ENCODE measurements around the gene GATB. TPM values are rescaled to one million over a fixed set of nuclear protein-coding genes. Genes with fewer than 3 reads are reported as not detected.

The GATB gene
- total and polyA plus RNA-seq, 10 of the 15 experiments (the other 5 are each of a cell fraction or from before 2014, with no cell fraction given), result 20.5 to 37.3 (median 30.5) TPM

- FAIRE-seq (no peak), ATAC-seq (no peak), DNase-seq (ENCODE audit: low read depth, low spot score) (no peak)
- Histone ChIP-seq H3K36me3 (ENCODE audit: control insufficient read depth in 2 of 2, insufficient read depth in 2 of 2, low read length in 1 of 2) (no peaks in the 10 kb centered on the region), H3K79me2 (ENCODE audit: control insufficient read depth, insufficient read depth, low read length) (no peaks in the 10 kb centered on the region), H3K4me3 (no peak overlapping the region), H3K9ac (ENCODE audit: control insufficient read depth, insufficient read depth, low read length) (no peak overlapping the region), H2AFZ (ENCODE audit: control insufficient read depth, low read depth, low read length) (no peak overlapping the region), H3K27me3 (replicated peaks in 1 of 2; ENCODE audit: control insufficient read depth in 2 of 2, insufficient read depth in 2 of 2, low read length in 1 of 2) (no peaks in the 10 kb centered on the region; a peak in 3 of 4 replicates), H3K4me1 (ENCODE audit: control insufficient read depth, insufficient read depth, low read length) (no peaks in the 10 kb centered on the region), H3K27ac (ENCODE audit: control insufficient read depth, insufficient read depth) (no peak overlapping the region), H3K9me3 (replicated peaks; ENCODE audit: control insufficient read depth, insufficient read depth, low read length) (no peaks in the 10 kb centered on the region), H4K20me1 (ENCODE audit: control insufficient read depth, insufficient read depth) (no peaks in the 10 kb centered on the region), H3K4me2 (ENCODE audit: control insufficient read depth, insufficient read depth) (no peak overlapping the region)
- intact Hi-C loops (cut with micrococcal nuclease; ENCODE audit: unreplicated experiment), result no loop called here
- 6% methylated on average over 3 of the region's 3 CpGs for WGBS (ENCODE audit: insufficient coverage, insufficient replicate concordance, low lambda C conversion rate, missing lambda C conversion rate)
- ChIA-PET RAD21 (ENCODE audit: unreplicated experiment) (no interaction called here), CTCF (interaction anchor here (1.2 to 1.4 kb wide), 2 partner anchors 15 to 509 kb away, joined by 3 read pairs; no protein-coding TSS in a partner anchor), SMC1A (ENCODE audit: uncharacterized antibody, unreplicated experiment) (interaction anchor here (0.9 to 2.7 kb wide), 3 partner anchors 10 to 28 kb away, joined by 3 to 10 read pairs (median 5); no protein-coding TSS in a partner anchor), POLR2A (no interaction called here)
- BruUV-seq (replicated peaks), result no TSS peak
- in situ Hi-C loops (cut with MboI), result no loop called here
- TF ChIP-seq MTA2 (IDR thresholded peaks at IDR 0.05; ENCODE audit: low read depth), result no peak
- TF ChIP-seq NKRF (conservative IDR thresholded peaks at IDR 0.05), result no peak
- TF ChIP-seq RELB (IDR thresholded peaks at IDR 0.05; ENCODE audit: low read depth), result no peak
- TF ChIP-seq USF2 (IDR thresholded peaks at IDR 0.05; ENCODE audit: borderline replicate concordance, low read depth, low read length), result no peak
- TF ChIP-seq USF1 (IDR thresholded peaks at IDR 0.05; ENCODE audit: borderline replicate concordance, extremely low read length, insufficient read depth, low read depth, low read length), result no peak
- no peak for TF ChIP-seq TBL1XR1 (IDR thresholded peaks at IDR 0.05; ENCODE audit: low read depth, low read length)
- no peak for TF ChIP-seq BCL3 (IDR thresholded peaks at IDR 0.05; ENCODE audit: borderline replicate concordance, insufficient read depth, low read depth, low read length, poor library complexity, severe bottlenecking)
- TF ChIP-seq PAX8 (IDR thresholded peaks at IDR 0.05), result no peak
- no peak for TF ChIP-seq YBX1 (IDR thresholded peaks at IDR 0.05)
- TF ChIP-seq CUX1 (IDR thresholded peaks at IDR 0.05; ENCODE audit: insufficient replicate concordance, low read depth, low read length), result no peak
- no peak for TF ChIP-seq ZNF384 (IDR thresholded peaks at IDR 0.05; ENCODE audit: borderline replicate concordance, low read depth, low read length)
Observed at GRCh38 chr4:151626751-151627150, 134.1 kb downstream of the GATB start.

Measured in GM12878 (cell line).